ENCODE data around the gene RPL28.

Gene RPL28

DNA sequence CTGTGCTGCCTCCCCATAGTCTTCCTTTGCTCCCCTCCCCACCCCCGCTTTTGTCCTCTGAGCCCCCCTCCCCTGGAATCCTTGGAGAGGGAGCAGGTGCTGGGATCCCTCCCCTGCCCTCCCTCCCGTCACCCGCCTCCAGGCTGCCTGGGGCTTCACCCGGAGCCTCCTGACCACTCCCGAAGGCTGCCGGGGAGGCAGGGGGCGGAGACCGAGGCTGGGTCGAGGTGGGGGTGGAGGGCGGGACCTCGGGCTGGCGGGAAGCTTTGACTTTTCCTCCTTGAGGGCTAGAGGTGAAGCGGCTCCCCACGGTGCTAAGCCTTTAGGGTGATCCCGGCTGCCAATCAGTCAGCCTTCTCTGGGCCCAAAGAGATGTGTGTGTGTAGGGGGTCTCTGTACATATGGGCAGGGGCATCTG lies 44.6 kb upstream of the RPL28 start:
- CTCF ChIA-PET, result no interaction called here
- DNase-seq (ENCODE audit: extremely low spot score), result peak; percentile 67
- POLR2A ChIA-PET, result interaction anchor here (0.9 to 1.4 kb wide), 3 partner anchors 12 to 67 kb away, joined by 3 to 5 read pairs (median 4); partner anchors contain the start of gene UBE2S
- no peak for TF ChIP-seq FOXM1 (IDR thresholded peaks at IDR 0.05; ENCODE audit: borderline replicate concordance)
- TF ChIP-seq, protein P1, sequence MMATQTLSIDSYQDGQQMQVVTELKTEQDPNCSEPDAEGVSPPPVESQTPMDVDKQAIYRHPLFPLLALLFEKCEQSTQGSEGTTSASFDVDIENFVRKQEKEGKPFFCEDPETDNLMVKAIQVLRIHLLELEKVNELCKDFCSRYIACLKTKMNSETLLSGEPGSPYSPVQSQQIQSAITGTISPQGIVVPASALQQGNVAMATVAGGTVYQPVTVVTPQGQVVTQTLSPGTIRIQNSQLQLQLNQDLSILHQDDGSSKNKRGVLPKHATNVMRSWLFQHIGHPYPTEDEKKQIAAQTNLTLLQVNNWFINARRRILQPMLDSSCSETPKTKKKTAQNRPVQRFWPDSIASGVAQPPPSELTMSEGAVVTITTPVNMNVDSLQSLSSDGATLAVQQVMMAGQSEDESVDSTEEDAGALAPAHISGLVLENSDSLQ (IDR thresholded peaks at IDR 0.05), result 0 out of 2 replicates have a peak, but pooled peaks have one; percentile 30

DNA sequence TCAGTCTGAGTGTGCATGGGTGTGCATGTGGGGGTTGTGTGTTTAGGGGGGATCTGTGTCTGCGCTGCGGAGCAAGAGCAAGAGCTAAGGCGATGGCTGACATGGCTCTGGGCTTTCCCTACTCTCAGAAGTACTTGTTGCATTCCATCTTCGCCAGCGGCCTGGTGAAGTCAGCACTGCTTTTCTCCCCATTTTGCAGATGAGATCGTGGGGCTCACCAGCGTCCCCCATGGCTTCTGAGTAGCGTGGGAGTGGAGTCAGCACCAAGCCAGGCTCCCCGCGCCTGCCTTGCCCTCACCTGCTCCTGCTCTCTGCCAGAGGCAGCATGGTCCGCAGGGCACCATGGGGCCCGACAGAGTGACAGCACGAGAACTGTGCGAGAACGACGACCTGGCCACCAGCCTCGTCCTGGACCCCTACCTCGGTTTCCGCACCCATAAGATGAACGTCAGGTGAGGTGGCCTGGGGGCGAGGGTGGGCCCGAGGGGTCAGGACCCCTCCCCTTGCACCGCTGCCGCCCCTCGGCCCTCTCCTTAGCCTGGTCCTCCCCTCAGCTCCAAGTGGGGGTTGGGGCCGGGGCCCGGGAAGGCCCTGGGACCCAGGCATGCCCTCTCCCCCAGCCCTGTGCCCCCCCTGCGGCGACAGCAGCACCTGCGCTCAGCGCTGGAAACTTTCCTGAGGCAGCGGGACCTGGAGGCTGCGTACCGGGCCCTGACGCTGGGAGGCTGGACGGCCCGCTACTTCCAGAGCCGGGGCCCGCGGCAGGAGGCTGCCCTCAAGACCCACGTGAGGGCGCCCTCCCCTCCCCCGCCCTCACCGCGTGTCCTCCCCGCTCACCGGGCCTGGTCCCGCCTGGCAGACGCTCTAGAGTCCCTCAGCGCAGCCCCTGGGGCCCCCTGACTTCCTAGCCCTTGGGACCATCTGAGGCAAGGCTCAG lies 43.9 kb upstream of the RPL28 start:
- no peak for DNase-seq (ENCODE audit: extremely low spot score)
- ChIA-PET CTCF (no interaction called here), POLR2A (interaction anchor here (1.4 kb wide), 2 partner anchors 11 to 66 kb away, joined by 4 to 5 read pairs; partner anchors contain the start of gene UBE2S)
- TF ChIP-seq NFRKB (IDR thresholded peaks at IDR 0.05), result no peak

DNA sequence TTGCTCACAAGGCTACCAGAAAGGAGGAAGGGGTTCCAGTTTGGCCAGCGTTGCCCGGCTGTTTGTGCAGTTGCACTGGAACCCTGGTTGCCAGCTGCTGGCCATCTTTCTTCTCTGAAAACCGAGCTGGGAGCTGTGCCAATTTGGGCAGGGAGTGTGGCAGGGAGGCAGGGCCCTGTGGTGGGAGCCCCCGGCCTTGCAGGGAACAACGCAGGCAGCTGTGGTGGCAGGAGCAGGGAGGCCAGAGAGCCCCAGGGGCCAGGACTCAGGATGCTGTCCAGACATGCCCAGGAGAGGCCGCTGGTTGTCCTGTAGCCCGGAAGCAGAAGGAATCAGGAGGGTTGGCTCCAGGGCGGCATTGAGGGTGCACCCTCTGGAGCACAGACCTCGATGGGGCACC lies 41.3 kb upstream of the RPL28 start:
- POLR2A ChIA-PET, result interaction anchor here (1.3 kb wide), 1 partner anchor 25 kb away, joined by 5 read pairs; no protein-coding TSS in a partner anchor
- CTCF ChIA-PET, result no interaction called here
- DNase-seq (ENCODE audit: extremely low spot score), result no peak

DNA sequence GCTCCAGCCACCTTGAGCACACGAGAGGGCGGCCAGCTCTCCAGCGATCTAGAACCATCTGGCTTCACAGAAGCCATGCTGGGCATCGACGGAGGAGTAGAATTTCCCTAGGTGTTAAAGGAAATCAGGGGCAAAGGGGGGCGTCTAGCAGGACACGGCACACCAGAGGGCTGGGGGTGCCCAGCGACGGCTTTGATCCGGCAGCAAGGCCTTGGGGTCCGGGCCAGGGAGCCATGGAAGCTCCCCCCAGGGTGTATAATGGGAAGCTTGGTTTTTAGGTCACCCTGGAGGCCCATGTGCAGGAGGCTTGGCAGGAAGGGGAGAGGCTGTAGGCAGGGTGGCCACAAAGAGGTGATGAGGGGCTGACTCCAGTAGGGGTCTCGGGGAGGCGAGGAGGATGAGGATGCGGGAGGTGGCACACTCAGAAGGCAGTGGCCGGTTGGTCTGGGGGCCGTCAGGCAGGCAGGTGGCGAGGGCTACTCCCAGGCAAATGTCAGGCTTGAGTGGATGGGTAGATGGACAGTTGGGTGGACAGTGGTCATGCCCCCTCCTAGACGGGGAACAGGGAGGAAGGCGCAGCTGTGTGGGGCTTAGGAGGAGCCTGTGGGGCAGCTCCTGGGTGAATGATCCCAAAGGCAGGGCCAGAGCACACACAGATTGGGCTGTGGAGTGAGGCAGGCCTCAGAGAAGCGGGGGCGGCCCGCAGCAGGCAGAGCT lies 40.5 kb upstream of the RPL28 start:
- POLR2A ChIA-PET, result no interaction called here
- CTCF ChIA-PET, result no interaction called here

More for the DNA sequence above, 41.3 kb upstream of the RPL28 start:
- no peak for TF ChIP-seq NFRKB (IDR thresholded peaks at IDR 0.05)
- no peak for TF ChIP-seq ELF4 (IDR thresholded peaks at IDR 0.05)
- no peak for TF ChIP-seq BHLHE40 (IDR thresholded peaks at IDR 0.05; ENCODE audit: borderline replicate concordance)
- TF ChIP-seq ZNF384 (IDR thresholded peaks at IDR 0.05), result no peak
- TF ChIP-seq TARDBP (IDR thresholded peaks at IDR 0.05), result no peak
- no peak for TF ChIP-seq ARNT (IDR thresholded peaks at IDR 0.05)
- TF ChIP-seq HDGF (IDR thresholded peaks at IDR 0.05; ENCODE audit: borderline replicate concordance), result no peak
- no peak for TF ChIP-seq SP1 (IDR thresholded peaks at IDR 0.05)
- no peak for TF ChIP-seq FOXK2 (IDR thresholded peaks at IDR 0.05)
- TF ChIP-seq LEF1 (IDR thresholded peaks at IDR 0.05; ENCODE audit: borderline replicate concordance), result no peak

DNA sequence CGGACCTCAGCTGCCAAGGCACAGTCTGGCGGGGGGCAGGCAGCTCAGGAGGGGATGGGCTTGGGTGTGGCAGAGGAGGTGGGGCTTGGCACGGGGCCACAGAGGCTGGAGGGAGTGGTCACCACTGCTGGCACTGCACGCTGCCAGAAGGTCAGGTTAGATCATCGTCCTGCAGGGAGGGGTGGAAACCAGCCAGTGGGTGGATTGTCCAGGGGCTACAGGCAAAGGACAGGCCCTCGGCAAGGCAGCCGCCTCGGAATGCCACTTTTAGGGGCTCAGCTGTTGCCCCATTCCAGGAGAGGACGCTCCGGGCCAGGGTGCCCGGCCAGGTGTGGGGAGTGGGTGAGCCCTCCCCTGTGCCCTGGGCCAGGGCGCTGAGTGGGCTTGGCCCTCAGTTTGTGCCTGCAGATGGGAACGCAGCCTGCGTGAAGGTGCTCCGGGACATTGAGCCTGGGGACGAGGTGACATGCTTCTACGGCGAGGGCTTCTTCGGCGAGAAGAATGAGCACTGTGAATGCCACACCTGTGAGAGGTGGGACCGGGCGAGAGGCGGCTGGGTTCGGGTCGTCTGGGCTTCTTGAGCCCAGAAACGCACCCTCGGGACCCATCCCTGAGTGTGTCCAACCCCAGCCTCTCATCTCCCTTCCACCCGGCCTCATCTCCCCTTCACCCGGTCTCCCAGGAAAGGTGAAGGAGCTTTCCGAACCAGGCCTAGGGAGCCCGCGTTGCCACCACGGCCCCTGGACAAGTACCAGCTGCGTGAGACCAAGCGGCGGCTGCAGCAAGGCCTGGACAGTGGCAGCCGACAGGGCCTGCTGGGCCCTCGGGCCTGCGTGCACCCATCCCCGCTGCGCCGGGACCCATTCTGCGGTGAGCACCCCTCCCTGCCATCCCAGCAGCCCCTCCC lies 39.7 kb upstream of the RPL28 start:
- DNase-seq (ENCODE audit: extremely low spot score), result no peak
- CTCF ChIA-PET, result no interaction called here

More for the DNA sequence above, 40.5 kb upstream of the RPL28 start:
- no peak for TF ChIP-seq SUZ12 (IDR thresholded peaks at IDR 0.05)
- TF ChIP-seq L3MBTL2 (conservative IDR thresholded peaks at IDR 0.05), result no peak
- TF ChIP-seq BHLHE40 (IDR thresholded peaks at IDR 0.05; ENCODE audit: borderline replicate concordance), result no peak
- no peak for DNase-seq (ENCODE audit: extremely low spot score)

DNA sequence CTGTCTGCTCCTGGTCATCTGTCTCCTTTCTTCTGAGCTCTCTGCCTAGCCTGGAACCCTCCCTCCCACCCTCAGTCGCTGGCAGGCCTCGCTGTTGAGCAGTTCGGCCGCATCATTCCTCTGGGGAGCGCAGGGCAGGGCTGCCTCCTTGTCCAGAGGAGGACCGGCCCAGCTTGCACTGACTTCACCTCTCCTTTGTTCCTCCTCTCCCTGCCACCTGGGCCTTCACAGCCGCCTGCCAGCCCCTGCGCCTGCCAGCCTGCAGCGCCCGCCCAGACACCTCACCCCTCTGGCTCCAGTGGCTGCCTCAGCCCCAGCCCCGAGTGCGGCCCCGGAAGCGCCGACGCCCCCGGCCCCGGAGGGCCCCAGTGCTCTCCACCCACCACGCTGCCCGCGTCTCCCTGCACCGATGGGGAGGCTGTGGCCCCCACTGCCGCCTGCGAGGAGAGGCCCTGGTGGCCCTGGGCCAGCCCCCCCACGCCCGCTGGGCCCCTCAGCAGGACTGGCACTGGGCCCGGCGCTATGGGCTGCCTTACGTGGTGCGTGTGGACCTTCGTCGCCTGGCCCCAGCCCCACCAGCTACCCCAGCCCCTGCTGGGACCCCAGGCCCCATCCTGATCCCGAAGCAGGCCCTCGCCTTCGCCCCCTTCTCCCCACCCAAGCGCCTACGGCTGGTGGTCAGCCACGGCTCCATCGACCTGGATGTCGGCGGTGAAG lies 38.8 kb upstream of the RPL28 start:
- TF ChIP-seq L3MBTL2 (conservative IDR thresholded peaks at IDR 0.05) (no peak), HDGF (IDR thresholded peaks at IDR 0.05; ENCODE audit: borderline replicate concordance) (no peak), FOXA1 (IDR thresholded peaks at IDR 0.05) (no peak), SP1 (IDR thresholded peaks at IDR 0.05) (no peak), CTBP1 (IDR thresholded peaks at IDR 0.05; ENCODE audit: borderline replicate concordance) (no peak), LEF1 (IDR thresholded peaks at IDR 0.05; ENCODE audit: borderline replicate concordance) (no peak), FOXK2 (IDR thresholded peaks at IDR 0.05) (no peak), FOXM1 (IDR thresholded peaks at IDR 0.05; ENCODE audit: borderline replicate concordance) (no peak), TARDBP (IDR thresholded peaks at IDR 0.05) (no peak), NFRKB (IDR thresholded peaks at IDR 0.05) (no peak), ELF4 (IDR thresholded peaks at IDR 0.05) (no peak)
- TF ChIP-seq, protein P1 (IDR thresholded peaks at IDR 0.05), result no peak
- DNase-seq (ENCODE audit: extremely low spot score), result no peak
- ChIA-PET POLR2A (interaction anchor here (0.6 to 1.8 kb wide), 4 partner anchors 38 to 87 kb away, joined by 3 to 6 read pairs (median 4); partner anchors contain the start of gene UBE2S), CTCF (no interaction called here)

More for the DNA sequence above, 39.7 kb upstream of the RPL28 start:
- no peak for TF ChIP-seq FOXM1 (IDR thresholded peaks at IDR 0.05; ENCODE audit: borderline replicate concordance)
- TF ChIP-seq ARNT (IDR thresholded peaks at IDR 0.05), result no peak
- TF ChIP-seq NFRKB (IDR thresholded peaks at IDR 0.05), result no peak
- TF ChIP-seq SP1 (IDR thresholded peaks at IDR 0.05), result no peak
- TF ChIP-seq ELF4 (IDR thresholded peaks at IDR 0.05), result no peak
- TF ChIP-seq CTBP1 (IDR thresholded peaks at IDR 0.05; ENCODE audit: borderline replicate concordance), result no peak
- TF ChIP-seq FOXA1 (IDR thresholded peaks at IDR 0.05), result no peak
- TF ChIP-seq HDGF (IDR thresholded peaks at IDR 0.05; ENCODE audit: borderline replicate concordance), result no peak
- no peak for TF ChIP-seq SUZ12 (IDR thresholded peaks at IDR 0.05)
- POLR2A ChIA-PET, result no interaction called here

Measured in HEK293T (cell line).